HG02623 (cell line): ENCODE measurements around the gene NAV3.

Experiments used
- ATAC-seq: cut with Tn5 transposase; IDR thresholded peaks from one replicate; pipeline ENCODE4 v1.9.1; 2021; ENCODE audit warnings: moderate library complexity; ENCODE audit not compliant: unreplicated experiment

The NAV3 gene

GRCh38 chr12:77845831-77846230, 15.1 kb downstream of the NAV3 start:
- ATAC-seq, result no peak

DNA sequence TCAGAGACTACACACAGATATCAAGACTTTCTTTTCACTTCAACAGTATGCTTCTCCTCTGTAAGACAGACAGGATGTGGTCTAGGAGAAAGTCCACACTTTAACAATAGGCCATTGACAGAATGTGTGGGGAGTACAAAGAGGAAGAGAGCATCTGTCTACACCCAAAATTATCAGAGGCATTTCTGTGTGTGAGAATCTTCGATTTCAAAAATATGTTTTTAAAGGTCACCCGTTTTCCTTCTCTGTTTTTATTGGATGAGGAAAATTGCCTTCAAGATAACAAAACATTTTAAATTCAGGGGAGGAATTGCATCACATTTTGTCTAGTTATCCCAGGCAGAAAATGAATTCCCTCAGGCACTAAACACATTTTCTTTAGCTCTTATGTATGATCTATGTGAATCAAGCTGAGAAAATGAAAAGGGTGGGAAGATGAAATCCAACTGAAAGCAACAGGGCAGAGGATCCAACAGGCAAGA, 16.4 kb downstream of the NAV3 start:
- ATAC-seq, result peak; percentile 99

- ATAC-seq, result no peak
Observed at GRCh38 chr12:77847680-77848431, 17.2 kb downstream of the NAV3 start.

GRCh38 chr12:77850129-77850528, 19.4 kb downstream of the NAV3 start:
- no peak for ATAC-seq

GRCh38 chr12:77850698-77851097, 20.0 kb downstream of the NAV3 start:
- ATAC-seq, result no peak

GRCh38 chr12:77855548-77855947, 24.9 kb downstream of the NAV3 start:
- ATAC-seq, result no peak

DNA sequence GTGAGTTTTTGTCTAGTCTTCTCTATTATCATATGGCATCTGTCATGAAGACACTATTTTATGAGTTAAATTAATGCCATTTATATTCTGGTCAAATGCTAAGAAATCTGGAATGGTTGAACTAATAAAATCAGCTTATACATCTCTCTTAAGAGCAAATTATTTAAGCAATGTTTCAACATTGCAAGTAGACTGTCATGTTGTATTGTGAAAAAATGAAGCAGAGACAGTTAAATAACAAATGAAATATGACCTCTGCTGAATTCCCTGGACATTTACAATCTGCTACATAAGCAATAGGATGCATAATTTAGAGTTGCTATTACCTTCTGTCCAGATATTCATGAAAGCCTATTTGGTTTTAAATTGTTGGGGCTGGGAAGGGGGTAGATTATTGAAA, 30.6 kb downstream of the NAV3 start:
- no peak for ATAC-seq

- ATAC-seq, result no peak
Observed at GRCh38 chr12:77865178-77865577, 34.5 kb downstream of the NAV3 start.

DNA sequence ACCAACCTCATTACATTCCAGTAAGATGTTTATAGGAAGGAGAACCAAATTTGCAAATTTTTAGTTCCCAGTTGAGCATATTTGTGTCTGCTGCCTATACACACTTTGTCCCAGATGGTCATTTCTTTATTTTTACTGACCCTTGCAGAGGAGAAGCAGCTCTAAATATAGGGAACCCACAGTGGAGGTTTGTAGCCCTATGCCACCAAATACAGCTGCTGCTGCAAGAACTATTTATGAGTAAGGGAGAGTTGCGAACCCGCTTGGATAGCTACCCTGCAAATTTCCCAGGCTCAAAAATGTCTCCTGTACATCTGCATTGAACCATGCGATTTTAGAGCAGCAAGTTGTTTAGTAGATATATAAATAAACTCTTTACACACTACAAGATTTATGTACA, 48.2 kb downstream of the NAV3 start:
- no peak for ATAC-seq

- ATAC-seq, result peak; percentile 58
Observed at GRCh38 chr12:77882709-77883108, 52.0 kb downstream of the NAV3 start.

- no peak for ATAC-seq
Observed at GRCh38 chr12:77888611-77889010, 57.9 kb downstream of the NAV3 start.

- no peak for ATAC-seq
Observed at GRCh38 chr12:77891518-77892147, 60.9 kb downstream of the NAV3 start.

DNA sequence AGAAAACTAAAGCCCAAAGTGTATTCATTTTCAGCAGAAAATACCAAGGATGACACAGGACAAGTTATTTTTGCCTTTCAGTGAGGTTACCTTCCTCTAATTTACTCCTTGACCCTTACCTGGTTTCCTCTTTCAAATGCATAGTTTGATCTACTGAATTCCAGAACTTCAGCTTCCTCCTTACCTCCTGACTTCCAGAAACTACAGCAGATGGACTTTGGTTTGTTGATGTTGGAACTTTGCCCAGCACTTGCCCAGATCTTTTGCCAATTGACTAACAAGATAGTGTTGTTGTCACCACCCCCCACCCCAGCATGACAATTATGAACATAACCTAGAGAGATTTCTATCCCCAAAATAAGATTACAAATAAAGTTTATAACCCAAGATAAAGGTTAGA, 63.2 kb downstream of the NAV3 start:
- no peak for ATAC-seq

DNA sequence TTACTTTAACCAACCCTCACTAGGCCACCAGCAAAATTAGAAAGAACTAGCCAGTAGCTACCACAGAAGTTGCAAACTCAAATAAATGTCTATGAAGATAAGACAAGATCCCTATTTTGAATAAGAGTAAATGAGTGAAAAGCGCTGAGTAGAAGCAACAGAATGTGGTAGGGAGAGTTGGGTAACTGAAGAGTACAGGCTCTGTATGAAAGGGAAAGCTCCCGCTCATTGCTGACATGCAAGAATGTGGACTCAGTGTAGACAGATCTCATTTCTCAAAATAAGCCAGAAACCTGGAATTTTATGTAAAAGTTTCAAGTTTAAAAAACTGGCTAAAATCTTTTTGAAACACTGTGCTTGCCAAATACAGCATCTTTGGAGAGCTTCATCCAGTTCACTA, 63.9 kb downstream of the NAV3 start:
- no peak for ATAC-seq

- ATAC-seq, result no peak
Observed at GRCh38 chr12:77895699-77896098, 65.0 kb downstream of the NAV3 start.

GRCh38 chr12:77907936-77908335, 77.2 kb downstream of the NAV3 start:
- ATAC-seq, result no peak

GRCh38 chr12:77914081-77914488, 83.4 kb downstream of the NAV3 start:
- no peak for ATAC-seq

DNA sequence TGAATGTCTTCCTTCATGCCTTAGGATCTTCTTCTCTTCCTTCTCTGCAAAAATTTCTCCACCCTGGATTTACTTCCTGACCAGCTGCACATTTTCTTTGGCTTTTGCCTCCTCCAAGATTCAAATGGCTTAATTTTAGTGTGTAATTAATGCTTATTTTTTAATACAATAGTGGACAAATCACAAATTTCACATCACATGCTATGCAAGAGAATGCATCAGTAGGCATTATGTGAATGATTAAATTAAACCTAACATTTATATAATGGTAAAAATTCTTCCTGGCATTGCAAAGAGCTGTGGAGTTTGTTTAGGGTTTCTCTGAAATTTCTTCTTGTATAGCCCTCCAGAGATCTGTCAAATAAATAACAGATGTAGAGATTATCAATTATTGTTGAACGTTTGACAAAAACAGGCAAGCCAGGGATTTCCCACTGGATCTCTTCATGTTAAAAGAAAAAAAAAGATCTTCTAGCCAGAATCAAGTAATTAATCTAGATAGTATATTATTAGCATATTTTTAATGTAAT, 84.4 kb downstream of the NAV3 start:
- no peak for ATAC-seq

- no peak for ATAC-seq
Observed at GRCh38 chr12:77916276-77916675, 85.6 kb downstream of the NAV3 start.

DNA sequence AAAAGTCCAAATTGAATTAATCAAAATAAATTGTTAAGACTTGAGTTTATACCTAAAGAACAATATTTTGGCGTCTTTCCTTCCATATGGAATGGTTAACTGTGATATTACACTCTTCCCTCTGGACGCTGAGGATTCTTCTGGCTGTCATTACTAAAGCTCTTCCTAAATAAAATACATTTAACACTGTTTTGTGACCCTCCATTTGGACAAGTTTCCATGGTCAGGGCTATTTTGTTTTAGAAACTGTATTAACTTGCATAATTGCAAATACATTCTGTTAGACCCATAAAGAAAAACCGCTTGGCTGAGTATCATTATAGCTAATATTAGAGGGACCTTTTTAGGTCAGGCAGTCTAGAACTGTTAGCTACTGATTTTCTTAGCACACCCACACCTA, 87.4 kb downstream of the NAV3 start:
- ATAC-seq, result no peak

GRCh38 chr12:77919450-77919849, 88.8 kb downstream of the NAV3 start:
- no peak for ATAC-seq

GRCh38 chr12:77923882-77924281, 93.2 kb downstream of the NAV3 start:
- ATAC-seq, result no peak
